ENCODE measurements around the gene ZNRD2.

The ZNRD2 gene

GRCh38 chr11:65558002-65558929, 12.0 kb upstream of the ZNRD2 start, which contains the start of gene LTBP3:
Gene LTBP3, minus strand, starts transcription at chr11:65558359. Its CDS starts 400 bp downstream, at chr11:65557959.
- no CpG with 5 or more reads among the region's 79 CpGs for WGBS (ENCODE audit: extremely low coverage, insufficient coverage, insufficient read length)
- peak within 1 kb of the TSS; percentile 73 for H3K27ac ChIP-seq (ENCODE audit: low read depth, low read length)
- peak within 1 kb of the TSS; percentile 51 for H3K4me3 ChIP-seq (ENCODE audit: low read depth, low read length)
- peak within 1 kb of the TSS; percentile 56 for H2BK12ac ChIP-seq (ENCODE audit: low read length)
- peak within 1 kb of the TSS; percentile 85 for H3K18ac ChIP-seq (ENCODE audit: low read length)
- H3K14ac ChIP-seq (ENCODE audit: low read length) = peak within 1 kb of the TSS; percentile 80
- peak within 1 kb of the TSS; percentile 62 for H3K4me2 ChIP-seq (ENCODE audit: low read length)
- peak within 1 kb of the TSS; percentile 59 for H3K4ac ChIP-seq (ENCODE audit: low read depth, low read length)
- peaks cover 40 to 50% of the 10 kb centered on the region in 2 experiments for H3K4me1 ChIP-seq (ENCODE audit: control insufficient read depth in 1 of 2, insufficient read depth in 2 of 2, low read length in 2 of 2)
- no peak within 1 kb of the TSS for H3K23ac ChIP-seq (ENCODE audit: low read length)
- H2BK120ac ChIP-seq (ENCODE audit: insufficient read depth, low read length, poor library complexity) = peak within 1 kb of the TSS; percentile 85
- peaks cover 30% of the 10 kb centered on the region for H3K79me1 ChIP-seq (ENCODE audit: low read length)
- peak; percentile 67 to 80 for DNase-seq
- peak within 1 kb of the TSS; percentile 93 for H4K91ac ChIP-seq (ENCODE audit: low read depth, low read length)
- H2AFZ ChIP-seq (ENCODE audit: insufficient read depth, low read length, poor library complexity) = peak within 1 kb of the TSS; percentile 75
- H3K9ac ChIP-seq (ENCODE audit: low read length) = no peak within 1 kb of the TSS
- no peaks in the 10 kb centered on the region for H3K9me3 ChIP-seq (ENCODE audit: insufficient read depth, low read depth, low read length)
- peak within 1 kb of the TSS; percentile 66 for H2AK5ac ChIP-seq (ENCODE audit: low read length)
- peaks cover 6% of the 10 kb centered on the region for H3K79me2 ChIP-seq (ENCODE audit: control insufficient read depth, insufficient read depth, low read length, poor library complexity)
- peak within 1 kb of the TSS; percentile 92 for H4K8ac ChIP-seq (ENCODE audit: low read depth, low read length)
- peak within 1 kb of the TSS; percentile 81 for H4K12ac ChIP-seq (ENCODE audit: low read depth, low read length)
- no peaks in the 10 kb centered on the region for H3K36me3 ChIP-seq (ENCODE audit: control insufficient read depth in 1 of 2, insufficient read depth in 2 of 2, low read length in 2 of 2)
- H2BK5ac ChIP-seq (ENCODE audit: low read depth, low read length, poor library complexity) = peak within 1 kb of the TSS; percentile 82
- no peaks in the 10 kb centered on the region for H3K27me3 ChIP-seq (ENCODE audit: insufficient read depth, low read length)

DNA sequence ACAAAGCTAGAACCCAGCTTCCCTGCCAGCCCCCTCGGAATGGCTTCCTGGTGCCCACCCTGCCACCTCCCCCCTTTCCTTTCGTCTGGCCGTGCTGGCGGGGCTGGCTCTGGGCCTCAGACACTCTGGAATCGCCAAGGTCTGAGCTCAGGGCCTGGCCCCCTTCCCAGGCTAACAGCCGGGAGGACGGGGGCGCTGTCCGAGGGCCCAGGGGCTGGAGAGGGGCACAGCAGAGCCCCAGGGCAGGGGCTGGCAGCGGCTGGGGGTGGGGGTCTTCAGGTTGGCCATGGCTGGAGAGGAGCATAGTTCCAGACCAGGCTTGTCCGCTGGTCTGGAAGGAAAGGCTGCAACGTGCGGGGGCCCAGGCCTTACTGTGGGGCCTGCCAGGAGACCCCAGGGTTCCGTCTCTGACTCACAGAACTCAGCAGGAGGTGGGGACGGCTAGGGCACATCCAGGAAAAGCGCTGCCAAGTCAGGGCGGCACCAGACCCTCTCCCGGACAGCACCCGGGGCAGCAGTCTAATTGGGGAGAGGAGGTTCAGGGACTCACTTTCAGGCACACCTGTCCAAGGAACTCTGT, 11.3 kb upstream of the ZNRD2 start:
- Histone ChIP-seq H3K27ac (ENCODE audit: low read depth, low read length) (peak overlapping the region; percentile 37), H2BK12ac (ENCODE audit: low read length) (peak overlapping the region; percentile 20), H2AFZ (ENCODE audit: insufficient read depth, low read length, poor library complexity) (peak overlapping the region; percentile 75), H2BK5ac (ENCODE audit: low read depth, low read length, poor library complexity) (peak overlapping the region; percentile 38), H2BK120ac (ENCODE audit: insufficient read depth, low read length, poor library complexity) (peak overlapping the region; percentile 67), H3K79me2 (ENCODE audit: control insufficient read depth, insufficient read depth, low read length, poor library complexity) (peaks cover 6% of the 10 kb centered on the region), H3K9me3 (ENCODE audit: insufficient read depth, low read depth, low read length) (no peaks in the 10 kb centered on the region), H3K27me3 (ENCODE audit: insufficient read depth, low read length) (no peaks in the 10 kb centered on the region), H4K91ac (ENCODE audit: low read depth, low read length) (peak overlapping the region; percentile 93), H3K9ac (ENCODE audit: low read length) (no peak overlapping the region), H3K23ac (ENCODE audit: low read length) (no peak overlapping the region), H2AK5ac (ENCODE audit: low read length) (peak overlapping the region; percentile 33), H3K36me3 (ENCODE audit: control insufficient read depth in 1 of 2, insufficient read depth in 2 of 2, low read length in 2 of 2) (no peaks in the 10 kb centered on the region), H3K4me2 (ENCODE audit: low read length) (peak overlapping the region; percentile 46), H3K18ac (ENCODE audit: low read length) (peak overlapping the region; percentile 78), H4K12ac (ENCODE audit: low read depth, low read length) (peak overlapping the region; percentile 57), H3K79me1 (ENCODE audit: low read length) (peaks cover 27% of the 10 kb centered on the region), H3K4me1 (ENCODE audit: control insufficient read depth in 1 of 2, insufficient read depth in 2 of 2, low read length in 2 of 2) (peaks cover 37 to 45% of the 10 kb centered on the region in 2 experiments), H3K14ac (ENCODE audit: low read length) (peak overlapping the region; percentile 80), H3K4ac (ENCODE audit: low read depth, low read length) (peak overlapping the region; percentile 14), H3K4me3 (ENCODE audit: low read depth, low read length) (no peak overlapping the region), H4K8ac (ENCODE audit: low read depth, low read length) (peak overlapping the region; percentile 92)
- DNase-seq = no peak
- WGBS (ENCODE audit: extremely low coverage, insufficient coverage, insufficient read length) = no CpG with 5 or more reads among the region's 19 CpGs

DNA sequence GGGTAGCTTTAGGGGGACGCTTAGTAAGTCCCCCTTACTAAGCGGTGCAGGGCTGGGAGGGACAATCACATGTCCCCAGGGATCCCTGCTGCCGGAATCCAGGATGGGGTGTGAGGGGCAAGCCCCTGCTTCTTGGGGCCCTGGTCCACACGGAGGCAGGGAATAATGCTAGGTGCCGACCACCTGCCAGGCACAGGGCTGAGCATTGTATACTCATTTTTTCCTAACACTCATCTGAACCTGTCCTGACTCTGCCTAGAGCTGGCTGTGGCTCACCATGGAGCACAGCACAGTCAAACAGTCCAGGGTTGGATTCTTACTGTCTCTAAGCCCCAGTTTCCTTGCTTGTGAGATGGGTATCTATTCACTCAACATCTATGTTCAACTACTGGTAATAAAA, 10.7 kb upstream of the ZNRD2 start:
- Histone ChIP-seq H2BK120ac (ENCODE audit: insufficient read depth, low read length, poor library complexity) (peak overlapping the region; percentile 67), H3K27ac (ENCODE audit: low read depth, low read length) (peak overlapping the region; percentile 36), H3K18ac (ENCODE audit: low read length) (no peak overlapping the region), H3K4me1 (ENCODE audit: control insufficient read depth in 1 of 2, insufficient read depth in 2 of 2, low read length in 2 of 2) (peaks cover 34 to 44% of the 10 kb centered on the region in 2 experiments), H3K4me2 (ENCODE audit: low read length) (no peak overlapping the region), H3K9me3 (ENCODE audit: insufficient read depth, low read depth, low read length) (no peaks in the 10 kb centered on the region), H3K27me3 (ENCODE audit: insufficient read depth, low read length) (no peaks in the 10 kb centered on the region), H3K23ac (ENCODE audit: low read length) (no peak overlapping the region), H3K79me2 (ENCODE audit: control insufficient read depth, insufficient read depth, low read length, poor library complexity) (peaks cover 6% of the 10 kb centered on the region), H4K12ac (ENCODE audit: low read depth, low read length) (no peak overlapping the region), H3K36me3 (ENCODE audit: control insufficient read depth in 1 of 2, insufficient read depth in 2 of 2, low read length in 2 of 2) (no peaks in the 10 kb centered on the region), H3K14ac (ENCODE audit: low read length) (peak overlapping the region; percentile 80), H2AFZ (ENCODE audit: insufficient read depth, low read length, poor library complexity) (no peak overlapping the region), H4K91ac (ENCODE audit: low read depth, low read length) (peak overlapping the region; percentile 93), H2AK5ac (ENCODE audit: low read length) (peak overlapping the region; percentile 33), H3K9ac (ENCODE audit: low read length) (no peak overlapping the region), H2BK5ac (ENCODE audit: low read depth, low read length, poor library complexity) (peak overlapping the region; percentile 38), H4K8ac (ENCODE audit: low read depth, low read length) (peak overlapping the region; percentile 92), H3K4me3 (ENCODE audit: low read depth, low read length) (no peak overlapping the region), H2BK12ac (ENCODE audit: low read length) (peak overlapping the region; percentile 20), H3K79me1 (ENCODE audit: low read length) (peaks cover 27% of the 10 kb centered on the region), H3K4ac (ENCODE audit: low read depth, low read length) (no peak overlapping the region)
- no peak for DNase-seq
- no CpG with 5 or more reads among the region's 5 CpGs for WGBS (ENCODE audit: extremely low coverage, insufficient coverage, insufficient read length)

DNA sequence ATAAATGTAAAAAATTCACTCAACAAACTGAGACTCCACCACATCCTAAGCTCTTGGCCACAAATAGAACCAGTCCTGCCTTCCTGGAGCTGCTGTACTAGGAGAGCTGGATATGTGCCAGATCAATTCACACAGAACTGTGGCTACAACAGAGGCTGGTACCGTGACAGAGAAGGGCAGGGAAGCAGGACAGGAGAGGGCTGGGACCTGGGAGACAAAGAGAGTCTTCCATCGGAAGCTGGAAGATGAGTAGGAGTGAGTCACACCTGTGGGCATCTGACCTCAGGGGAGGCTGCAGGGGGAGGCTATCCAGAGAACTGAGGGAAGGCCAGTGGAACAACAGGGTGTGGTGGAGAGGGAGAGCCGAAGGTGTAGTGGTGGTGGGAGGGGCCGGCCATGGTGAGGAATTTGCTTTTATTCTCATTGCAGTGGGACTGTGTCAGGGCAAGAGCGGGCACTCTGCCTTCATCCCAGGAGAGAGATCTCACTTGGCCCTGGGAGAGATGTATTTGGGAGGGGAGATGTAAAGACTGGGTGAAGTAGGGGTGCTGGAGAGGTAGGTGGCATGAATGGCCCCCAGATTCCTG, 10.2 kb upstream of the ZNRD2 start:
- no peaks in the 10 kb centered on the region for H3K9me3 ChIP-seq (ENCODE audit: insufficient read depth, low read depth, low read length)
- no peak overlapping the region for H3K4ac ChIP-seq (ENCODE audit: low read depth, low read length)
- H2BK5ac ChIP-seq (ENCODE audit: low read depth, low read length, poor library complexity) = no peak overlapping the region
- DNase-seq = peak; percentile 95 to 96
- H3K27me3 ChIP-seq (ENCODE audit: insufficient read depth, low read length) = no peaks in the 10 kb centered on the region
- H3K4me1 ChIP-seq (ENCODE audit: control insufficient read depth in 1 of 2, insufficient read depth in 2 of 2, low read length in 2 of 2) = peaks cover 32 to 42% of the 10 kb centered on the region in 2 experiments
- no peak overlapping the region for H3K14ac ChIP-seq (ENCODE audit: low read length)
- peaks cover 6% of the 10 kb centered on the region for H3K79me2 ChIP-seq (ENCODE audit: control insufficient read depth, insufficient read depth, low read length, poor library complexity)
- no peaks in the 10 kb centered on the region for H3K36me3 ChIP-seq (ENCODE audit: control insufficient read depth in 1 of 2, insufficient read depth in 2 of 2, low read length in 2 of 2)
- no CpG with 5 or more reads among the region's 5 CpGs for WGBS (ENCODE audit: extremely low coverage, insufficient coverage, insufficient read length)
- no peak overlapping the region for H3K4me3 ChIP-seq (ENCODE audit: low read depth, low read length)
- H3K27ac ChIP-seq (ENCODE audit: low read depth, low read length) = peak overlapping the region; percentile 52
- H3K4me2 ChIP-seq (ENCODE audit: low read length) = peak overlapping the region; percentile 3
- H2BK120ac ChIP-seq (ENCODE audit: insufficient read depth, low read length, poor library complexity) = no peak overlapping the region
- peak overlapping the region; percentile 12 for H3K18ac ChIP-seq (ENCODE audit: low read length)
- peak overlapping the region; percentile 14 for H2BK12ac ChIP-seq (ENCODE audit: low read length)
- no peak overlapping the region for H3K9ac ChIP-seq (ENCODE audit: low read length)
- H2AFZ ChIP-seq (ENCODE audit: insufficient read depth, low read length, poor library complexity) = no peak overlapping the region
- peak overlapping the region; percentile 29 for H2AK5ac ChIP-seq (ENCODE audit: low read length)
- peaks cover 27% of the 10 kb centered on the region for H3K79me1 ChIP-seq (ENCODE audit: low read length)
- no peak overlapping the region for H4K12ac ChIP-seq (ENCODE audit: low read depth, low read length)
- H4K91ac ChIP-seq (ENCODE audit: low read depth, low read length) = peak overlapping the region; percentile 13
- H4K8ac ChIP-seq (ENCODE audit: low read depth, low read length) = no peak overlapping the region
- no peak overlapping the region for H3K23ac ChIP-seq (ENCODE audit: low read length)

Measured in trophoblast cell (in vitro differentiated cells and primary cell).